HuH-7.5 (cell line): ENCODE measurements around the gene TRDMT1.

ENCODE experiments used
- DNase-seq: peaks from one replicate; pipeline ENCODE4 v3.0.0; 2011; ENCODE audit warnings: low spot score

Gene TRDMT1

GRCh38 chr10:17171141-17171641, 30.3 kb downstream of the TRDMT1 start:
- DNase-seq: no peak

- no peak for DNase-seq
Observed at GRCh38 chr10:17169803-17170202, 31.7 kb downstream of the TRDMT1 start.

- DNase-seq: no peak
Observed at GRCh38 chr10:17166699-17167098, 34.8 kb downstream of the TRDMT1 start.

GRCh38 chr10:17162828-17163227, 38.6 kb downstream of the TRDMT1 start:
- no peak for DNase-seq

- no peak for DNase-seq
Observed at GRCh38 chr10:17161775-17162174, 39.7 kb downstream of the TRDMT1 start.

- DNase-seq: no peak
Observed at GRCh38 chr10:17157024-17157423, 44.4 kb downstream of the TRDMT1 start.

GRCh38 chr10:17155826-17156225, 45.6 kb downstream of the TRDMT1 start:
- DNase-seq: no peak

GRCh38 chr10:17154116-17154515, 47.4 kb downstream of the TRDMT1 start:
- DNase-seq: no peak

- no peak for DNase-seq
Observed at GRCh38 chr10:17153321-17153720, 48.2 kb downstream of the TRDMT1 start.

- no peak for DNase-seq
Observed at GRCh38 chr10:17151716-17152115, 49.8 kb downstream of the TRDMT1 start.

- DNase-seq: no peak
Observed at GRCh38 chr10:17147884-17148489, 53.5 kb downstream of the TRDMT1 start.

GRCh38 chr10:17146892-17147291, 54.6 kb downstream of the TRDMT1 start:
- DNase-seq: no peak

- no peak for DNase-seq
Observed at GRCh38 chr10:17145239-17145638, 56.2 kb downstream of the TRDMT1 start.

- no peak for DNase-seq
Observed at GRCh38 chr10:17144757-17145156, 56.7 kb downstream of the TRDMT1 start.

- DNase-seq: no peak
Observed at GRCh38 chr10:17144032-17144431, 57.4 kb downstream of the TRDMT1 start.

- no peak for DNase-seq
Observed at GRCh38 chr10:17143055-17143690, 58.3 kb downstream of the TRDMT1 start.

- no peak for DNase-seq
Observed at GRCh38 chr10:17141504-17142229, 59.8 kb downstream of the TRDMT1 start.

GRCh38 chr10:17140386-17140761, 61.1 kb downstream of the TRDMT1 start:
- no peak for DNase-seq

GRCh38 chr10:17138460-17139042, 62.9 kb downstream of the TRDMT1 start:
- DNase-seq: no peak

- no peak for DNase-seq
Observed at GRCh38 chr10:17134737-17135260, 66.7 kb downstream of the TRDMT1 start.

- no peak for DNase-seq
Observed at GRCh38 chr10:17134282-17134681, 67.2 kb downstream of the TRDMT1 start.

- DNase-seq: no peak
Observed at GRCh38 chr10:17129741-17130140, 71.7 kb downstream of the TRDMT1 start, which contains the start of gene CUBN. Gene CUBN (minus strand): TSS chr10:17129811. CDS start chr10:17129765, 46 bp downstream.
